GM18505 (cell line): ENCODE data around the gene STRBP.

ENCODE experiments used
- ATAC-seq: cut with Tn5 transposase; IDR thresholded peaks from one replicate; pipeline ENCODE4 v1.9.1; 2021; ENCODE audit not compliant: unreplicated experiment
- POLR2A ChIP-seq: IDR thresholded peaks from 4 replicates; pipeline ENCODE4 v1.6.1; 2011; ENCODE audit warnings: borderline replicate concordance; ENCODE audit not compliant: insufficient read depth, insufficient read length; ENCODE audit errors: extremely low read depth

Gene STRBP

GRCh38 chr9:123073441-123073840, 194.9 kb downstream of the STRBP start:
- no peak for TF ChIP-seq POLR2A
- ATAC-seq, result no peak

- TF ChIP-seq POLR2A, result no peak
- ATAC-seq, result no peak
These were observed 195.9 kb downstream of the STRBP start for GRCh38 chr9:123072407-123072995.
